H1 (cell line): ENCODE measurements around the gene ZNF660. TPM values are rescaled to one million over a fixed set of nuclear protein-coding genes. Genes with fewer than 3 reads are reported as not detected.

Source experiments
- CBX5 ChIP-seq: fragments of 300-800, 300-1000 bp; sonication (generic); IDR thresholded peaks from 2 replicates; pipeline ENCODE4 v1.7.1; 2016; ENCODE audit warnings: antibody characterized with exemption, low read length, low read depth
- CREB1 ChIP-seq: IDR thresholded peaks from 2 replicates; pipeline ENCODE4 v1.6.1; 2012; ENCODE audit warnings: inconsistent platforms
- CTCF ChIP-seq, 3 experiments: IDR thresholded peaks; 1 replicate in 2 of 3; 2 replicates in 1 of 3; pipeline versions ENCODE4 v1.5.1 to v1.6.1; 2011; ENCODE audit warnings: low read length in 3 of 3, mild to moderate bottlenecking in 3 of 3, inconsistent platforms in 2 of 3, low read depth in 1 of 3, moderate library complexity in 1 of 3; ENCODE audit not compliant: insufficient read depth in 1 of 3; ENCODE audit errors: control extremely low read depth in 1 of 3
- EGR1 ChIP-seq: IDR thresholded peaks from 2 replicates; pipeline ENCODE4 v1.6.1; 2011; ENCODE audit warnings: low read depth, low read length, borderline replicate concordance
- EZH2 ChIP-seq: fragments of 200-600 bp; sonication (generic); IDR thresholded peaks from 2 replicates; pipeline ENCODE4 v1.7.1; 2012; ENCODE audit warnings: low read depth, mild to moderate bottlenecking, moderate library complexity, low read length, inconsistent platforms; ENCODE audit not compliant: severe bottlenecking
- FOSL1 ChIP-seq: IDR thresholded peaks from 2 replicates; pipeline ENCODE4 v1.6.1; 2011; ENCODE audit warnings: mild to moderate bottlenecking, low read depth, low read length, moderate library complexity; ENCODE audit not compliant: insufficient read depth
- JUND ChIP-seq: IDR thresholded peaks from 2 replicates; pipeline ENCODE4 v1.6.1; 2011; ENCODE audit warnings: mild to moderate bottlenecking, improper control_type of control experiment, low read length
- KDM1A ChIP-seq: fragments of 200-600, 300-600 bp; sonication (generic); IDR thresholded peaks from 2 replicates; pipeline ENCODE4 v1.7.1; 2016; ENCODE audit warnings: mild to moderate bottlenecking, low read length, borderline replicate concordance
- RNF2 ChIP-seq: fragments of 200-900, 300-1000 bp; sonication (generic); IDR thresholded peaks from 2 replicates; pipeline ENCODE4 v1.7.1; 2016; ENCODE audit warnings: borderline replicate concordance, low read depth, mild to moderate bottlenecking, antibody characterized with exemption, low read length; ENCODE audit not compliant: poor library complexity, severe bottlenecking; ENCODE audit errors: missing control alignments
- SIX5 ChIP-seq: IDR thresholded peaks from 2 replicates; pipeline ENCODE4 v1.6.1; 2011; ENCODE audit warnings: mild to moderate bottlenecking, low read depth, low read length
- TAF1 ChIP-seq: IDR thresholded peaks from 2 replicates; pipeline ENCODE4 v1.6.1; 2011; ENCODE audit warnings: mild to moderate bottlenecking, low read depth, low read length
- TBP ChIP-seq: IDR thresholded peaks from 2 replicates; pipeline ENCODE4 v1.6.1; 2011; ENCODE audit warnings: low read depth, low read length, improper control_type of control experiment
- polyA plus RNA-seq, 7 experiments: library from polyadenylated mRNA; depleted of rRNA in 3 of 7; stranded (reverse) in 5 of 7; unstranded in 2 of 7; fragments of >200 nt in 5 of 7; fragments of 200-250 nt in 2 of 7; gene quantifications; 1 replicate in 5 of 7; 2 replicates in 1 of 7; 4 replicates in 1 of 7; pipeline versions ENCODE4 v1.2.1 to v1.2.3, GENCODE V29; 2011 to 2013; ENCODE audit warnings: missing spikeins in 2 of 7, mixed read lengths in 2 of 7
- total RNA-seq: library from RNA; stranded (reverse); fragmentation: NEBNext Ultra II Directional; extraction: Animal tissue kit (Norgen Biotek cat#: 25700); gene quantifications from 2 replicates; pipeline ENCODE4 v1.2.1, GENCODE V29; 2021
- TF ChIP-seq, protein P1 (sequence below): IDR thresholded peaks from 2 replicates; pipeline ENCODE4 v1.6.1; 2012; ENCODE audit warnings: inconsistent platforms

Gene ZNF660
- total and polyA plus RNA-seq, 2 of the 8 experiments (the other 6 are each of a cell fraction or from before 2014, with no cell fraction given) = 3.1 to 13.0 TPM

GRCh38 chr3:44584646-44585501 lies at the start of gene ZNF660 (continued):
- TF ChIP-seq EZH2 (no peak), EGR1 (no peak), KDM1A (no peak), CTCF (IDR thresholded peaks at IDR 0.05; ENCODE audit: control extremely low read depth in 1 of 3, insufficient read depth in 1 of 3, low read depth in 1 of 3, low read length in 3 of 3) (no peak), TAF1 (peak; percentile 91), RNF2 (no peak), CBX5 (no peak), FOSL1 (no peak), TBP (peak; percentile 89), JUND (0 out of 2 replicates have a peak, but pooled peaks have one; percentile 13), CREB1 (peak; percentile 86), SIX5 (no peak)
- TF ChIP-seq, protein P1, sequence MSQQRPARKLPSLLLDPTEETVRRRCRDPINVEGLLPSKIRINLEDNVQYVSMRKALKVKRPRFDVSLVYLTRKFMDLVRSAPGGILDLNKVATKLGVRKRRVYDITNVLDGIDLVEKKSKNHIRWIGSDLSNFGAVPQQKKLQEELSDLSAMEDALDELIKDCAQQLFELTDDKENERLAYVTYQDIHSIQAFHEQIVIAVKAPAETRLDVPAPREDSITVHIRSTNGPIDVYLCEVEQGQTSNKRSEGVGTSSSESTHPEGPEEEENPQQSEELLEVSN = peak; percentile 11; the same call in 1 of the 2 replicates
